Natural killer cell treated with Interleukin-12 subunit alpha and Interleukin-12 subunit beta and Interleukin-15 and Interleukin-18, amount 100 ng/mL, for 72 hours (primary cell): ENCODE measurements around the gene UBE2D1. TPM values are rescaled to one million over a fixed set of nuclear protein-coding genes. Genes with fewer than 3 reads are reported as not detected.

Source experiments
- ATAC-seq, 2 donors: fragments of 150-1000 bp; cut with Tn5 transposase in 1 of 2; sonication (Bioruptor Pico), chemical (Tn5 transposase) in 1 of 2; 2 replicates each; pipeline ENCODE4 v1.10.0; 2021
- DNase-seq: peaks from one replicate; pipeline ENCODE4 v3.0.0; 2022; ENCODE audit warnings: low spot score
- H3K27ac Mint-ChIP-seq, 2 donors: 1 replicate in 1 of 2; 2 replicates in 1 of 2; pipeline ENCODE4 v1.8.0; 2022; ENCODE audit warnings: mixed read lengths in 2 of 2, mild to moderate bottlenecking in 1 of 2, moderate library complexity in 1 of 2
- H3K27me3 Mint-ChIP-seq, 2 donors: 1 replicate in 1 of 2; 2 replicates in 1 of 2; pipeline ENCODE4 v1.8.0; 2022; ENCODE audit warnings: mixed read lengths in 2 of 2
- H3K36me3 Mint-ChIP-seq: one replicate; pipeline ENCODE4 v1.8.0; 2022; ENCODE audit warnings: mixed read lengths
- H3K4me1 Mint-ChIP-seq, 2 donors: 1 replicate in 1 of 2; 2 replicates in 1 of 2; pipeline ENCODE4 v1.8.0; 2022; ENCODE audit warnings: low read depth in 2 of 2, mixed read lengths in 2 of 2, mild to moderate bottlenecking in 1 of 2
- H3K4me3 Mint-ChIP-seq: one replicate; pipeline ENCODE4 v1.8.0; 2022; ENCODE audit warnings: mixed read lengths
- H3K9me3 Mint-ChIP-seq: 2 replicates; pipeline ENCODE4 v1.8.0; 2022; ENCODE audit warnings: mixed read lengths
- total RNA-seq, 2 donors: library from RNA; stranded (reverse); gene quantifications; one replicate each; pipeline ENCODE4 v1.2.3, GENCODE V29; 2022

Gene UBE2D1
- total RNA-seq, 2 donors from 2014 or later: 12.7 to 14.6 TPM

DNA sequence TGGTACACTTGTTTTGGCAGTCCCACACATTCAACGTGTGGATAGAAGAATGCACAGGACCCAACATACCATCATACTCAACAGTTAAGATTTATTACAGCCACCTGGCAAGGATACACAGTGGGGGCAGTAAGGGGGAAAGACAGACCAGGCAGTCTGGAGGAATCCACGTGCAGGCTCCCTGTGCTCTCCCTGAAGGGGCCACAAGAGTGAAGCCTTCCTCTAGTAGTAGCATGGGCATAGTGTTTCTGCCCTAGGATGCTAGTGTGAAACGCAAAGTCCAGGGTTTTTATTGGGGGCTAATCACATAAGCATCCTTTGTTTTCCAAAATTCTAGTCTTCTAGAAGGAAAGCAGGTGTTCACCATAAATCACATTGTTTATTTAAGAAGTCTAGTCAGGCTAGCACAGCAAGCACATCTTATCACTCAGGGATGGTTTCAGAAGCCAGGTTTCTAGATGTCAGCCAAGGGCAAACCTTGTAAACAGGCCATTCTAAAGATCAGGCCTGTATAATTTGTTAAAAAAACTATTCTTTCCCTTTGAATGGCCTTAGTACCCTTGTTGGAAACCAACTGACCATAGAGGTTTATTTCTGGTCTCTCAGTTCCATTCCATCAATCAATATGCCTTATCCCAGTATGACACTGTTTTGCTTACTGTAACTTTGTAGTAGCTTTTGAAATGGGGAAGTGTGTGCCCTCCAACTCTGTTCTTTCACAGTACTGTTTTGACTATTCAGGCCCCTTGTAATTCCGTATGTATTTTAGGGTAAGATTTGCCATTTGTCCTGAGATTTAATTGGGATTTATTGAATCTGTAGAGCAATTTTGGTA, 38.0 kb downstream of the UBE2D1 start:
- H3K36me3 Mint-ChIP-seq: no peaks in the 10 kb centered on the region
- DNase-seq (no peak), ATAC-seq (no peak)
- H3K27ac Mint-ChIP-seq: no peak overlapping the region
- no peaks in the 10 kb centered on the region for H3K4me1 Mint-ChIP-seq
- no peaks in the 10 kb centered on the region for H3K9me3 Mint-ChIP-seq
- no peak overlapping the region for H3K4me3 Mint-ChIP-seq
- H3K27me3 Mint-ChIP-seq: no peaks in the 10 kb centered on the region

DNA sequence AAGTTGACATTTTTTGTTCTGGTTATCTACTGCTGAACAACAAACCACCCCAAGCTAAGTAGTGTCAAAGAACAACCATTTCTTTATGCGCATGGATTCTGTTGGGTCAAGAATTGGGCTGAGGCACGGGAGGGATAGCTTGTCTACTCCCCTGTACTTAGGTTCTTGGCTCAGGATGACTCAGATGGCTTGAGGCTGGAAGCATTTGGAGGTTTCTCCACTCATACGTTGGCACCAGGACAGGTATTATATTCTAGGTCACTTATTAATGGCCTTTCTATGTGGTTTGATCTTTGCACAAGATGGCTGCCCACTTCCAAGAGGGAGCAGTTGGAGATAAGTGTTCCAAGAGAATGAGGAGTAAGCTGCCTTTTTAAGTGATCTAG, 38.6 kb downstream of the UBE2D1 start:
- ATAC-seq (no peak), DNase-seq (no peak)
- H3K4me3 Mint-ChIP-seq: no peak overlapping the region
- H3K27ac Mint-ChIP-seq: no peak overlapping the region
- H3K9me3 Mint-ChIP-seq: no peaks in the 10 kb centered on the region
- H3K36me3 Mint-ChIP-seq: no peaks in the 10 kb centered on the region
- H3K27me3 Mint-ChIP-seq: no peaks in the 10 kb centered on the region
- no peaks in the 10 kb centered on the region for H3K4me1 Mint-ChIP-seq

DNA sequence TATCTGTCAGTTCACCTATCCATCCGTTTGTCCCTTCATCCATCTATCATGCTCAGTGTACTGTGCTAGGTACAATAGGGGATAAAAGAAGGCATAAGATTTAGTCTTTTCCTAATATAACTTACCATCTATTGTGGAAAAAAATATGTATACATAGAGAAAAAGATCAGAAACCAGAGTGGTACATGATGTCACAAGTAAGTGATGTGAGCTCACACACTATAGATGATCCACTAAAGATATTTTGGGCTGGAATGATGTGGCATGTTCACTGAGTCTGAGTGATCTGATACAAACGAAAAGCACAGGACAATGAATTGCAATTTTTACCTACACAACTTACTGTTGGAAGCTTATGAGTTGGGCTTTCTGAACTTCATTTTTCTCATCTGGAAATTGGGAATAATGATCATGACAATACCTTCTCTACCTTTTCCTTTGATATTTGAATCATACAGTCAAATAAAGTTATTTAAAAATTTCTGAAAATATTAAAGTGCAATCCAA, 47.7 kb downstream of the UBE2D1 start:
- H3K4me1 Mint-ChIP-seq: peaks cover 23 to 31% of the 10 kb centered on the region in 2 donors
- ATAC-seq (no peak), DNase-seq (no peak)
- peaks cover 0 to 3% of the 10 kb centered on the region in 2 donors for H3K27me3 Mint-ChIP-seq
- no peak overlapping the region for H3K27ac Mint-ChIP-seq
- no peaks in the 10 kb centered on the region for H3K9me3 Mint-ChIP-seq
- no peak overlapping the region for H3K4me3 Mint-ChIP-seq
- H3K36me3 Mint-ChIP-seq: no peaks in the 10 kb centered on the region

DNA sequence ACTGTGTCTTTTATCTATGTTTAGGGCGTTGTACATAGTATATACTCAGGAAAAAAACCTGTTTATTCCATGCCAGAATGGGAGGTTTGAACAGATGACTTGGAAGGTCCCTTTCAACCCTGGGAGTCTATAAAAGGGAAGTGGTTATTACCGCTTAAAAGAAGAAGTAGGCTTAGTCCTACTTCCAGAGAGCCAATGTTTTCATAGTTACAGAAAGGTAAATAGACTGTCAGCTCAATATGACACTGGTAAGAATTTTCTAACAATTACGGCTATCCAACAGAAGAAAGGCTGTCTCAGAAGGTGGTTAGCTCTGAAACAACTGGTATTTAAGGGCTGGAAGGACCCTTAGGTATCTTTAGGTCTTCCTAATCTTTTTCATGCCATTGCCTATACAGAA, 49.3 kb downstream of the UBE2D1 start:
- Mint-ChIP-seq H3K9me3 (no peaks in the 10 kb centered on the region), H3K36me3 (peaks cover 5% of the 10 kb centered on the region), H3K4me3 (peak overlapping the region; percentile 95), H3K27ac (peak overlapping the region; percentile 89 to 98), H3K27me3 (peaks cover 0 to 3% of the 10 kb centered on the region in 2 donors), H3K4me1 (peaks cover 23 to 31% of the 10 kb centered on the region in 2 donors)
- ATAC-seq (no peak), DNase-seq (no peak)

DNA sequence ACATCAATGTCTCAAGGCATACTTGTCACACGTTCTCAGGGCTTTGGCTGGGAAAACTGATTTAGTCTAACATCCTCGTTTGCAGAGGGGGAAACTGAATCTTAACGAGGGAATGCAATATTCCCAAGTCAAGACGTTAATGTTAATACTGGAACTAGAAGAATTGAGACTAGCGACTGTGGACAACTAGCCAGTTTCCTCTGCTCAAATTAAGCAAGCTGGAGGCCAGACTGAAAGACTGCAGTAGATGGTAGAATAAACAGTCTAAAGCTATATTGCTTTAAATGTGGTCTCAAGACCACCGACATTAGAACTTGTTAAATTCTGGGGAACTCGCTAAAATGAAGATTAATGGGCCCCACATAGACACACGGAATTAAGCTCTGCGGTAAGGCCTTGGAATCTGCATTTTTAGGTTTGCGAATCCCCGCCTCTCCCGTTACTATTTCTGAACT, 49.8 kb downstream of the UBE2D1 start:
- Mint-ChIP-seq H3K4me3 (peak overlapping the region; percentile 95), H3K4me1 (peaks cover 23 to 35% of the 10 kb centered on the region in 2 donors), H3K9me3 (no peaks in the 10 kb centered on the region), H3K27ac (peak overlapping the region; percentile 89 to 98), H3K36me3 (peaks cover 9% of the 10 kb centered on the region), H3K27me3 (peaks cover 0 to 3% of the 10 kb centered on the region in 2 donors)
- DNase-seq (no peak), ATAC-seq (no peak)

DNA sequence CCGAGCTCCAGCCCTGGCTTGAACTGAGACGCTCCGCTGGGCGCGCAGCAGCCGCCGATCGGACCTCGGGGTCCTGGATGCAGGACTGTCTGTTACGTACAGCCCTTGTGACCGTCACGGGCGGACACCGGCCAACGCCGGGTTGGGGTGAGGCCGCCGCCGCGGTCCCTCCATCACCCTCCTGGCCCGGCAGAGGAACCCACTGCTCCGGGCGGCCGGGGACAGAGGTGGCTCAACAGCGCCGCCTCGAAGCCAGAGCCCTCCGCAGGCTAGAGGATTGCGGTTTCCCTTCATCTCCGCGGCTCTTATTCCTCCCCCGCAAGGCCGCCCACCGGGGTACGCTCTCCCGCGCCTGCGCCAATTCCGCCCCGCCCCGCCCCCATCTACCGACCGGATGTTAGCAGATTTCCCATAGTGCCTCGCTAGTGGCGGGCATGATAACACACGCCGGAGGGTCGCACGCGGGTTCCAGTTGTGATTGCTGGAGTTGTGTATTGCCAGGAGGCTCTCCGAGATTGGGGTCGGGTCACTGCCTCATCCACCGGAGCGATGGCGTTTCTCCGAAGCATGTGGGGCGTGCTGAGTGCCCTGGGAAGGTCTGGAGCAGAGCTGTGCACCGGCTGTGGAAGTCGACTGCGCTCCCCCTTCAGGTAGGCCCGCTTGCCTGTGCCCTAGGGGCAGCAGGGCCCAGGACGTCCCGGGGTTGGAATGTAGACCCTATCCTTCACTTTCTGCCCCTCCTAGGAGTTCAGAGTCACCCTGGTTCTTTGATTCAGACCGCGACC, 50.4 kb downstream of the UBE2D1 start, which contains the start of gene TFAM:
TFAM (plus strand) TSS at position 412 of the 785 bp plus-strand sequence; CDS start at position 550, 138 bp downstream.
- Mint-ChIP-seq H3K4me1 (peaks cover 26 to 41% of the 10 kb centered on the region in 2 donors), H3K4me3 (peak within 1 kb of the TSS; percentile 95), H3K9me3 (no peaks in the 10 kb centered on the region), H3K27ac (peak within 1 kb of the TSS; percentile 89 to 98), H3K27me3 (peaks cover 0 to 3% of the 10 kb centered on the region in 2 donors), H3K36me3 (peaks cover 15% of the 10 kb centered on the region)
- peak; percentile 96 for DNase-seq
- peak; percentile 97 to 98 for ATAC-seq

DNA sequence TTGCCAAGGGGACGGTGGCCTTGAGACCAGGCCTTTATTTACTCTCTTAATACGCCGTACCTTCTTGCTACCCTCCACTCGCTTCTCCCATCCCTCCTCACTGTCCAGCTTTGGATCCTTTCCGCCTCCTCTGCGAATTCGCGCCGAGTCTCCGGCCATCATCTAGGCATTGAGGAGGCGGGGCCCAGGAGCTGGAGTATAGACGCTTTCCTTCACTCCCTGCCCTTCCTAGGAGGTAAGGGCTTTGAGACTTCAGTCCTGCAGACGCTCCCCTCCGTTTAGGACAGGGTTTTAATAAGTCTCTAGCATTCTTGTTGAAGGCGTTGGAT, 50.9 kb downstream of the UBE2D1 start:
- Mint-ChIP-seq H3K4me3 (peak overlapping the region; percentile 95), H3K4me1 (peaks cover 26 to 43% of the 10 kb centered on the region in 2 donors), H3K27me3 (peaks cover 0 to 3% of the 10 kb centered on the region in 2 donors), H3K36me3 (peaks cover 15% of the 10 kb centered on the region), H3K27ac (peak overlapping the region; percentile 89 to 98), H3K9me3 (no peaks in the 10 kb centered on the region)
- ATAC-seq (no peak), DNase-seq (no peak)

DNA sequence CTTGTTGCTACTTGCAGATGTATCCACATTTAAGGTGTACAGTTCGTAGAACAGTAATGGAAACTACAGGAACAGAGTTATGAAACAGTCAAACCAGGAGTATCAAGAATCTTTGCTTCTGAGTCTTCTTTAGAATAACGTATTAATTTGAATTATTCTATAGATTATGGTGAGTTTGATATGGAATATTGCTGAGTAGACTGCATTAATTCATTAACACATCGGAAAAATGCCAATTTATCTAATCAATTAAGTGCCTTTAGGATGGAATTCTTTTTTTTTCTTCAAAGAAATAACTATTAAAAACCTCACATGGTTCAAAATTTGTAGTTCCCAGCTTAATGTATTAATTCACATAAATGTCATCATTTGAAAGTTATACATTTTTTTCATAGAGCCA, 54.2 kb downstream of the UBE2D1 start:
- H3K27me3 Mint-ChIP-seq: no peaks in the 10 kb centered on the region
- DNase-seq (no peak), ATAC-seq (no peak)
- H3K4me3 Mint-ChIP-seq: no peak overlapping the region
- H3K36me3 Mint-ChIP-seq: peaks cover 25% of the 10 kb centered on the region
- H3K4me1 Mint-ChIP-seq: peaks cover 27 to 46% of the 10 kb centered on the region in 2 donors
- H3K27ac Mint-ChIP-seq: no peak overlapping the region
- no peaks in the 10 kb centered on the region for H3K9me3 Mint-ChIP-seq

DNA sequence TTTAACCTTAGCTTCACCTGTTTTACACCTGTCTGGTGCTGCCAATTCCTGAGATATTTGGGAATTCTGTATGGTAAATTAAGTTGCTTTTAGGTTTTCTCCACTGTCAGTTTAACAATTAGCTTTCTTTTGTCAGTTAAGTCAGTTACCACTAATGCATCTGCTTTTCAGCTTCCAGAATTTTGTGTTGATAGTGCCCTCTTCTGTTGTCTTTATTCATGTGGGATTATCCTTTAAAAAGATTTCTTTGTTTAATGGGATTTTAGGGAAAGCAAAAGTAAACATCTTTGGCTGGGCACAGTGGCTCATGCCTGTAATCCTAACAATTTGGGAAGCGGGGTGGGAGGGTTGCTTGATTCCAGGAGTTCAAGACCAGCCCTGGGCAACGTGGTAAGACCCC, 58.5 kb downstream of the UBE2D1 start:
- Mint-ChIP-seq H3K4me1 (peaks cover 10 to 21% of the 10 kb centered on the region in 2 donors), H3K36me3 (peaks cover 37% of the 10 kb centered on the region), H3K27me3 (no peaks in the 10 kb centered on the region), H3K9me3 (no peaks in the 10 kb centered on the region), H3K27ac (no peak overlapping the region), H3K4me3 (no peak overlapping the region)
- no peak for DNase-seq
- ATAC-seq: no peak

DNA sequence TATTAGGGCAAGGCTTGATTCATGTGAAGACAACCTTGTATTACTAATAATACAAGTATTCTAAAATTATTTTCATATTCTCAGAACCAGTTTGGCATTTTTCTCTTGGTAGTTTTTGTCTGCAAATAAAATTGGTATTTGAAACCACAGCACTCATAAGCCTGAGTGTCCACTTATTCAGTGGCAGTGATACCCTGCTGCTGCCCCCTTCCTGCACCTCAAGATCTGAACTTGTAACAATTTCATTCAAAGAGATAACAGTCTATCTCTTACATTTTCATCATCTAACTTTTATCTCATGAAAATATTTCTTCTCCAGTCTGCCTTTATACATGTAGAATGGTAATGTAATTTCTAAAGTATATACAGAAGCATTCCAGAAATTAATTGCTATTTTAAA, 59.7 kb downstream of the UBE2D1 start:
- no peaks in the 10 kb centered on the region for H3K9me3 Mint-ChIP-seq
- no peak overlapping the region for H3K27ac Mint-ChIP-seq
- peaks cover 10 to 18% of the 10 kb centered on the region in 2 donors for H3K4me1 Mint-ChIP-seq
- peaks cover 32% of the 10 kb centered on the region for H3K36me3 Mint-ChIP-seq
- no peak overlapping the region for H3K4me3 Mint-ChIP-seq
- ATAC-seq: no peak
- H3K27me3 Mint-ChIP-seq: no peaks in the 10 kb centered on the region
- no peak for DNase-seq

DNA sequence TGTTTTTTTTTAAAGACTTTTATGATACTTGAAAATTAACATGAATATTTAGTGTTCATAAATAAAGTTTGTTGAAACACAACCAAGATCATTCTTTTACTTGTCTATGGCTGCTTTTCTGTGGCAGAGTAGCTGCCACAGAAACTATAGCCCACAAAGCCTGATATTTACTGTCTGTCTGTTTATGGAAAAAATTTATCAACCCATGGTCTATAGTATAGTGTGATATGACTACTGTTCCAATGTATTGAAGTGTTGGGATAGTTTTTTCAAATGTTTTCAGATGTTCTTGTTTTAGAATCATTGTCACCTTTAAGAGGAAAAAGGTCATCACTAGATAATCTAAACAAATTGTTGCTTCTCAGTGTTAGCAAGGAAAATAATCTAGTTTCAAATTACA, 61.3 kb downstream of the UBE2D1 start:
- Mint-ChIP-seq H3K9me3 (no peaks in the 10 kb centered on the region), H3K27me3 (no peaks in the 10 kb centered on the region), H3K4me1 (peaks cover 6 to 9% of the 10 kb centered on the region in 2 donors), H3K27ac (no peak overlapping the region), H3K36me3 (peaks cover 24% of the 10 kb centered on the region), H3K4me3 (no peak overlapping the region)
- no peak for ATAC-seq
- no peak for DNase-seq

DNA sequence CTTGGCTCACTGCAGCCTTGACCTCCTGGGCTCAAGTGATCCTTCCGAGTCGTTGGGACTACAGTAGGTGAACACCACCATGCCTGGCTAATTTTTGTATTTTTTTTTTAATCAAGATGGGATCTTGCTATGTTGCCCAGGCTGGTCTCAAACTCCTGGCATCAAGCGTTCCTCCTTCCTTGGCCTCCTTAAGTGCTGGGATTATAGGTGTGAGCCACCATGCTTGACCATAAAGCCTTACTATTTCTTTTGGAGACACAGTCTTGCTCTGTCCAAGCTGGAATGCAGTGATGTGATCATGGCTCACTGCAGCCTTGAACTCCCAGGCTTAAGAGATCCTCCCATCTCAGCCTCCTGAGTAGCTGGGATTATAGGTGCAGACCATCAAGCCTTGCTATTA, 63.0 kb downstream of the UBE2D1 start:
- H3K27ac Mint-ChIP-seq: no peak overlapping the region
- H3K4me1 Mint-ChIP-seq: no peaks in the 10 kb centered on the region
- DNase-seq (no peak), ATAC-seq (no peak)
- H3K27me3 Mint-ChIP-seq: no peaks in the 10 kb centered on the region
- H3K4me3 Mint-ChIP-seq: no peak overlapping the region
- peaks cover 14% of the 10 kb centered on the region for H3K36me3 Mint-ChIP-seq
- no peaks in the 10 kb centered on the region for H3K9me3 Mint-ChIP-seq

DNA sequence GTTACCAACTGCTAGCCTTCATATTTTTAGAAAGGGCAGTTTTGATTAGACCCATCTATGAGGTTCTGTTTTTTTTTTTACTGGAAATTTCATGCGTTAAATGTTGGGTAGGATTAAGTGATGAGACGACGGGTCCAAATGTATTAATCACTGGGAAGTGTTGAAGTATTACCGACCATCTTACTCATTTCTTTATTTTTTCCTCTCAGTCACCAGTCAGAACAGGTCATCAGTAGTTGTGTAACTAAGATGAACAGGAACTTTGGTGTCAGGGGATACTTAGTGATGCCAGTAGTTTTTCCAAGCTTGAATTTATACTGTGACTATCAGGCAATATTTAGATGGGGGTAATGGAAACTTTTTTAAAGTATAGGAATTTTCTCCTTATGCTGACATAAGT, 64.6 kb downstream of the UBE2D1 start:
- no peaks in the 10 kb centered on the region for H3K27me3 Mint-ChIP-seq
- no peak overlapping the region for H3K4me3 Mint-ChIP-seq
- DNase-seq: no peak
- H3K27ac Mint-ChIP-seq: no peak overlapping the region
- H3K9me3 Mint-ChIP-seq: no peaks in the 10 kb centered on the region
- ATAC-seq: no peak
- H3K4me1 Mint-ChIP-seq: no peaks in the 10 kb centered on the region
- peaks cover 14% of the 10 kb centered on the region for H3K36me3 Mint-ChIP-seq

DNA sequence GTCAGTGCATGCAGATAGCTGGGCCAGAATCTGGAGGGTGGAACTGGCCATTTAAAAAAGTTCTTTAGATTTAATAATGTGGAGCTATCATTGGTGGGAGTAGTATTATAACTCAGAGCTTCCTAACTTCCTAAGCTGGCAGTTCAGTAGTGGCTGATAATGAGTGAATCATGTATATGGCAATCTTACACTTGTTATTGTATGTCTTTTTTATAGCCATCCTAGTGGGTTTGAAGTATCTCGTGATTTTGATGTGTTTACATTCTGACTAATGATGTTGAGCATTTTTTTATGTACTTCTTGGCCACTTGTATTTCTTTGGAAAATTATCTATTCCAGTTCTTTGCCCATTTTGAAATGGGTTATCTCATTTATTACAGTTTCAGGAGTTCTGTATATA, 65.8 kb downstream of the UBE2D1 start:
- H3K27ac Mint-ChIP-seq: no peak overlapping the region
- H3K9me3 Mint-ChIP-seq: no peaks in the 10 kb centered on the region
- H3K36me3 Mint-ChIP-seq: peaks cover 10% of the 10 kb centered on the region
- no peak overlapping the region for H3K4me3 Mint-ChIP-seq
- ATAC-seq (no peak), DNase-seq (no peak)
- no peaks in the 10 kb centered on the region for H3K27me3 Mint-ChIP-seq
- H3K4me1 Mint-ChIP-seq: no peaks in the 10 kb centered on the region
